IMR-90 (cell line): Measurements from ENCODE around the gene ABHD17B. TPM values are rescaled to one million over a fixed set of nuclear protein-coding genes. Genes with fewer than 3 reads are reported as not detected.

ENCODE experiments used
- ATAC-seq: fragments of 200-7000 bp; cut with Tn5 transposase; 2 replicates; pipeline ENCODE4 v1.9.1; 2020; ENCODE audit warnings: low read depth, mild to moderate bottlenecking, moderate library complexity
- BruUV-seq: library from RNA; stranded (reverse); fragments of 400-500 nt; replicated peaks from 2 replicates; lab custom pipeline; 2021; lab: Mats Ljungman, UMichigan
- CTCF ChIA-PET: fragments of 300-600 bp; formaldehyde crosslinking; extraction: SDS; loops from one replicate; lab custom pipeline; 2021; ENCODE audit warnings: antibody characterized with exemption; lab: Yijun Ruan, JAX
- POLR2A ChIA-PET: fragments of 300-600 bp; sonication (Branson Sonifier 250); formaldehyde crosslinking; loops from one replicate; lab custom pipeline; 2022; ENCODE audit warnings: antibody characterized with exemption; ENCODE audit not compliant: unreplicated experiment; lab: Charles Lee
- DNase-seq: peaks from one replicate; pipeline ENCODE4 v3.0.0; 2013
- H2AFZ ChIP-seq: replicated peaks from 2 replicates; pipeline ENCODE3; 2013; ENCODE audit warnings: low read length, mild to moderate bottlenecking; ENCODE audit not compliant: poor library complexity
- H2AK5ac ChIP-seq: 2 replicates; pipeline ENCODE4 v1.6.1; 2013; ENCODE audit warnings: low read depth, low read length, inconsistent platforms
- H2AK9ac ChIP-seq: replicated peaks from 2 replicates; pipeline ENCODE3; 2013; ENCODE audit warnings: mild to moderate bottlenecking, low read depth, low read length, moderate library complexity; ENCODE audit not compliant: poor library complexity
- H2BK120ac ChIP-seq: 2 replicates; pipeline ENCODE4 v1.6.1; 2013; ENCODE audit warnings: low read depth, low read length, inconsistent platforms
- H2BK15ac ChIP-seq: 3 replicates; pipeline ENCODE4 v1.6.1; 2013; ENCODE audit warnings: low read depth, low read length, inconsistent platforms
- H2BK20ac ChIP-seq: 2 replicates; pipeline ENCODE4 v1.6.1; 2013; ENCODE audit warnings: low read depth, mild to moderate bottlenecking, inconsistent platforms, low read length, moderate library complexity
- H2BK5ac ChIP-seq: 2 replicates; pipeline ENCODE4 v1.6.1; 2013; ENCODE audit warnings: mild to moderate bottlenecking, low read depth, low read length, inconsistent platforms; ENCODE audit not compliant: poor library complexity, severe bottlenecking
- H3K14ac ChIP-seq: replicated peaks from 2 replicates; pipeline ENCODE4 v1.6.1; 2013; ENCODE audit warnings: low read depth, low read length, inconsistent platforms
- H3K18ac ChIP-seq: 2 replicates; pipeline ENCODE4 v1.6.1; 2013; ENCODE audit warnings: low read depth, low read length, control low read depth
- H3K23ac ChIP-seq: 2 replicates; pipeline ENCODE4 v1.6.1; 2013; ENCODE audit warnings: low read depth, low read length, inconsistent platforms
- H3K27ac ChIP-seq: 2 replicates; pipeline ENCODE4 v1.5.1; 2013; ENCODE audit warnings: mild to moderate bottlenecking, control low read depth, low read length; ENCODE audit not compliant: insufficient read depth
- H3K27me3 ChIP-seq: 2 replicates; pipeline ENCODE4 v1.6.1; 2013; ENCODE audit warnings: low read length; ENCODE audit not compliant: control insufficient read depth, insufficient read depth
- H3K36me3 ChIP-seq: 2 replicates; pipeline ENCODE4 v1.6.1; 2013; ENCODE audit warnings: low read length, mixed read lengths; ENCODE audit not compliant: control insufficient read depth, insufficient read depth
- H3K4ac ChIP-seq: 2 replicates; pipeline ENCODE4 v1.6.1; 2013; ENCODE audit warnings: low read depth, low read length, inconsistent platforms
- H3K4me1 ChIP-seq: 2 replicates; pipeline ENCODE4 v1.6.1; 2013; ENCODE audit warnings: low read length, mixed read lengths; ENCODE audit not compliant: control insufficient read depth, insufficient read depth
- H3K4me2 ChIP-seq: 2 replicates; pipeline ENCODE4 v1.6.1; 2013; ENCODE audit warnings: low read depth, mild to moderate bottlenecking, control low read depth, low read length, moderate library complexity
- H3K4me3 ChIP-seq: 2 replicates; pipeline ENCODE4 v1.5.1; 2013; ENCODE audit warnings: low read depth, mild to moderate bottlenecking, control low read depth, low read length, moderate library complexity; ENCODE audit not compliant: insufficient read depth
- H3K56ac ChIP-seq: 2 replicates; pipeline ENCODE4 v1.6.1; 2013; ENCODE audit warnings: low read length, inconsistent platforms; ENCODE audit not compliant: insufficient read depth; ENCODE audit errors: extremely low read depth
- H3K79me1 ChIP-seq, 2 experiments: 2 replicates each; pipeline ENCODE4 v1.6.1; 2013; ENCODE audit warnings: low read length in 2 of 2, inconsistent platforms in 1 of 2, low read depth in 1 of 2
- H3K9ac ChIP-seq: 2 replicates; pipeline ENCODE4 v1.6.1; 2013; ENCODE audit warnings: low read depth, low read length, control low read depth
- H3K9me1 ChIP-seq: 2 replicates; pipeline ENCODE4 v1.6.1; 2013; ENCODE audit warnings: low read length, inconsistent platforms; ENCODE audit not compliant: insufficient read depth
- H3K9me3 ChIP-seq: 2 replicates; pipeline ENCODE4 v1.6.1; 2013; ENCODE audit warnings: low read length; ENCODE audit not compliant: control insufficient read depth, insufficient read depth
- H4K20me1 ChIP-seq: 2 replicates; pipeline ENCODE4 v1.6.1; 2013; ENCODE audit warnings: low read length, inconsistent platforms; ENCODE audit not compliant: insufficient read depth
- H4K5ac ChIP-seq: 2 replicates; pipeline ENCODE4 v1.6.1; 2013; ENCODE audit warnings: mild to moderate bottlenecking, low read depth, low read length, control low read depth
- H4K8ac ChIP-seq, 2 experiments: 2 replicates each; pipeline ENCODE4 v1.6.1; 2013; ENCODE audit warnings: low read depth in 2 of 2, low read length in 2 of 2, control low read depth in 1 of 2, inconsistent platforms in 1 of 2
- H4K91ac ChIP-seq: 2 replicates; pipeline ENCODE4 v1.6.1; 2013; ENCODE audit warnings: low read depth, low read length, inconsistent platforms; ENCODE audit not compliant: insufficient read depth
- CEBPB ChIP-seq: IDR thresholded peaks from 2 replicates; pipeline ENCODE4 v1.6.1; 2012; ENCODE audit warnings: low read depth, low read length, improper control_type of control experiment
- MXI1 ChIP-seq: IDR thresholded peaks from 2 replicates; pipeline ENCODE4 v1.6.1; 2012; ENCODE audit warnings: low read depth, mild to moderate bottlenecking, low read length, moderate library complexity, borderline replicate concordance
- POLR2A ChIP-seq: IDR thresholded peaks from 2 replicates; pipeline ENCODE4 v1.6.1; 2012; ENCODE audit warnings: mild to moderate bottlenecking, low read depth, low read length
- RCOR1 ChIP-seq: IDR thresholded peaks from 2 replicates; pipeline ENCODE4 v1.6.1; 2012; ENCODE audit warnings: mild to moderate bottlenecking, low read length, improper control_type of control experiment; ENCODE audit not compliant: insufficient replicate concordance
- RFX5 ChIP-seq: IDR thresholded peaks from 2 replicates; pipeline ENCODE4 v1.8.0; 2012; ENCODE audit warnings: low read depth, mild to moderate bottlenecking, low read length, moderate library complexity
- dilution Hi-C: fragments of 300-500 bp; cut with HindIII; formaldehyde crosslinking; loops from one replicate; pipeline ENCODE4 v1.14.3; 2018; ENCODE audit warnings: low sequenced_read_pairs; ENCODE audit not compliant: unreplicated experiment
- in situ Hi-C: fragments of 300-500 bp; cut with MboI; formaldehyde crosslinking; loops from 3 replicates; pipeline ENCODE4 v1.14.3; 2019; ENCODE audit warnings: low sequenced_read_pairs, inconsistent platforms, mixed read lengths
- intact Hi-C: fragments of 100-400 bp; cut with micrococcal nuclease; formaldehyde crosslinking; loops from 2 replicates; pipeline ENCODE4 v1.10.0; 2022
- polyA plus RNA-seq, 3 experiments: library from polyadenylated mRNA; depleted of rRNA; stranded (reverse); fragments of >200 nt; gene quantifications; 2 replicates each; pipeline ENCODE4 v1.2.3, GENCODE V29; 2012; ENCODE audit warnings: low replicate concordance in 1 of 3
- total RNA-seq: library from RNA; depleted of rRNA; stranded (reverse); fragments of >200 nt; gene quantifications from 2 replicates; pipeline ENCODE4 v1.2.3, GENCODE V29; 2012

ABHD17B gene
- total and polyA plus RNA-seq, 2 of the 4 experiments (the other 2 are of a cell fraction) = 7.5 to 16.8 TPM

GRCh38 chr9:71895955-71896354, 15.0 kb downstream of the ABHD17B start:
- Histone ChIP-seq H3K9me3 (no peaks in the 10 kb centered on the region), H3K4me2 (no peak overlapping the region), H3K23ac (no peak overlapping the region), H2BK120ac (no peak overlapping the region), H3K9me1 (no peaks in the 10 kb centered on the region), H3K4me3 (no peak overlapping the region), H2BK20ac (no peak overlapping the region), H3K18ac (no peak overlapping the region), H2AFZ (no peak overlapping the region), H3K79me1 (peaks cover 11 to 55% of the 10 kb centered on the region in 2 experiments), H2BK5ac (no peak overlapping the region), H3K4me1 (no peaks in the 10 kb centered on the region; the same call in none of the 2 replicates), H2AK5ac (no peak overlapping the region), H2BK15ac (no peak overlapping the region), H3K36me3 (no peaks in the 10 kb centered on the region), H4K20me1 (peaks cover 10% of the 10 kb centered on the region), H3K9ac (no peak overlapping the region), H4K91ac (no peak overlapping the region), H3K27ac (no peak overlapping the region), H4K8ac (no peak overlapping the region), H3K56ac (no peak overlapping the region), H2AK9ac (no peak overlapping the region), H4K5ac (no peak overlapping the region), H3K4ac (no peak overlapping the region), H3K14ac (no peak overlapping the region), H3K27me3 (no peaks in the 10 kb centered on the region)
- BruUV-seq = no TSS peak
- DNase-seq = no peak
- dilution Hi-C loops (no loop called here), in situ Hi-C loops (no loop called here), intact Hi-C loops (no loop called here)
- ChIA-PET POLR2A (no interaction called here), CTCF (no interaction called here)
- TF ChIP-seq RFX5 = no peak
- no peak for TF ChIP-seq MXI1
- TF ChIP-seq RCOR1 = no peak
- TF ChIP-seq POLR2A = no peak
- TF ChIP-seq CEBPB = no peak
- no peak for ATAC-seq
